Spleen (tissue), 11 donors: ENCODE results near the gene DENND1A. TPM values are rescaled to one million over a fixed set of nuclear protein-coding genes. Genes with fewer than 3 reads are reported as not detected.

Source experiments
- DNase-seq: peaks from one replicate; pipeline ENCODE4 v3.0.0-alpha.2; 2020
- H3K27ac ChIP-seq, 8 donors: fragments of 200-600 bp; sonication (generic) in 7 of 8; 1 replicate in 4 of 8; 2 replicates in 4 of 8; pipeline versions ENCODE4 v1.5.0 to v1.8.0; 2016 to 2021; ENCODE audit warnings: inconsistent platforms in 4 of 8, mild to moderate bottlenecking in 4 of 8, moderate library complexity in 1 of 8
- H3K27me3 ChIP-seq, 7 donors: fragments of 200-600 bp; sonication (generic) in 6 of 7; replicated peaks in 1 of 7; 1 replicate in 4 of 7; 2 replicates in 3 of 7; pipeline versions ENCODE4 v1.5.0 to v1.8.0; 2016 to 2021; ENCODE audit warnings: inconsistent platforms in 3 of 7, mild to moderate bottlenecking in 1 of 7
- H3K36me3 ChIP-seq, 6 donors: fragments of 200-600 bp; sonication (generic) in 5 of 6; 1 replicate in 4 of 6; 2 replicates in 2 of 6; pipeline versions ENCODE4 v1.5.0 to v1.8.0; 2016 to 2021; ENCODE audit warnings: inconsistent platforms in 2 of 6
- H3K4me1 ChIP-seq, 6 donors: fragments of 200-600 bp; sonication (generic) in 5 of 6; 1 replicate in 3 of 6; 2 replicates in 3 of 6; pipeline versions ENCODE4 v1.5.0 to v1.8.0; 2016 to 2021; ENCODE audit warnings: inconsistent platforms in 3 of 6
- H3K4me3 ChIP-seq, 8 donors: fragments of 200-600 bp; sonication (generic) in 7 of 8; 1 replicate in 4 of 8; 2 replicates in 4 of 8; pipeline versions ENCODE4 v1.5.0 to v1.8.0; 2016 to 2021; ENCODE audit warnings: inconsistent platforms in 4 of 8, mild to moderate bottlenecking in 4 of 8, moderate library complexity in 2 of 8
- H3K9me3 ChIP-seq, 8 donors: fragments of 200-600 bp; sonication (generic) in 7 of 8; 1 replicate in 4 of 8; 2 replicates in 4 of 8; pipeline versions ENCODE4 v1.5.0 to v1.8.0; 2016 to 2021; ENCODE audit warnings: inconsistent platforms in 4 of 8
- CTCF ChIP-seq, 11 experiments: fragments of 200-600 bp in 7 of 11; fragments of 450-650 bp in 4 of 11; sonication (generic) in 4 of 11; IDR thresholded peaks in 8 of 11; conservative IDR thresholded peaks in 3 of 11; 1 replicate in 7 of 11; 2 replicates in 4 of 11; pipeline versions ENCODE4 v1.4.0 to v1.8.0; 2016 to 2021; ENCODE audit warnings: antibody characterized with exemption in 11 of 11, inconsistent platforms in 4 of 11, mild to moderate bottlenecking in 1 of 11
- POLR2A ChIP-seq, 3 donors: fragments of 450-650 bp; IDR thresholded peaks; one replicate each; pipeline ENCODE4 v1.5.1; 2017; ENCODE audit warnings: antibody characterized with exemption in 3 of 3, mild to moderate bottlenecking in 1 of 3
- POLR2AphosphoS5 ChIP-seq, 3 donors: sonication (generic); formaldehyde crosslinking; IDR thresholded peaks; one replicate each; pipeline ENCODE4 v1.5.1; 2017; ENCODE audit warnings: antibody characterized with exemption in 3 of 3
- whole genome bisulfite sequencing, 5 donors: extraction: QIAGEN DNeasy Blood & Tissue Kit in 3 of 5; methylation state at CpG; one replicate each; pipeline versions ENCODE4 v1.1.5 to v1.1.7; 2013 to 2018; 5-methylcytosine and 5-hydroxymethylcytosine counted together
- intact Hi-C: fragments of 100-400 bp; cut with DNase I; formaldehyde crosslinking; loops from one replicate; pipeline ENCODE4 v1.15.0; 2023; ENCODE audit warnings: low total_unique reads
- polyA plus RNA-seq, 3 donors: library from polyadenylated mRNA; stranded (reverse); fragments of 200-250 nt; gene quantifications; one replicate each; pipeline ENCODE4 v1.2.1, GENCODE V29; 2013
- total RNA-seq, 7 donors: library from RNA; depleted of rRNA in 3 of 7; stranded (reverse); fragments of >200 nt in 3 of 7; fragmentation: NEBNext Ultra II Directional in 4 of 7; extraction: Animal tissue kit (Norgen Biotek cat#: 25700) in 4 of 7; gene quantifications; one replicate each; pipeline versions ENCODE4 v1.1.0 to v1.2.1, GENCODE V29; 2016 to 2021
- donor health status: healthy with polysubstance abuse.
- donor health status: DM: no; HTN: no; CAD: no; lungs with moderate emphysema.
- donor health status: DM: no; HTN: no; CAD: no.
- donor health status: Bipolar disorder and iron deficiency.
- donor health status: healthy.
- donor health status: DM: no; HTN: no; CAD: no.
- donor health status: DM: yes; HTN: yes; CAD: no.

The DENND1A gene
- total and polyA plus RNA-seq, 10 donors = 5.4 to 59.3 (median 48.8) TPM

- peaks cover 0 to 21% (median 0%) of the 10 kb centered on the region in 6 donors for H3K36me3 ChIP-seq
- peaks cover 0 to 6% (median 2%) of the 10 kb centered on the region in 6 donors for H3K4me1 ChIP-seq
- no peak for TF ChIP-seq POLR2A (IDR thresholded peaks at IDR 0.05)
- TF ChIP-seq POLR2AphosphoS5 (IDR thresholded peaks at IDR 0.05) = no peak
- no peaks in the 10 kb centered on the region for H3K27me3 ChIP-seq
- H3K27ac ChIP-seq = no peak overlapping the region
- no peak overlapping the region for H3K4me3 ChIP-seq
- intact Hi-C loops = no loop called here
- 96 to 100% (median 98%) methylated on average over 3 of the region's 3 CpGs for WGBS, 5 donors
- no peak for DNase-seq
- H3K9me3 ChIP-seq = peaks cover 0 to 14% (median 11%) of the 10 kb centered on the region in 8 donors
These were observed 404.0 kb downstream of the DENND1A start for GRCh38 chr9:123525957-123526356.

GRCh38 chr9:123525424-123525823 is 404.5 kb downstream of the DENND1A start:
- 87 to 95% (median 92%) methylated on average over 6 of the region's 6 CpGs for WGBS, 5 donors
- intact Hi-C loops = no loop called here

GRCh38 chr9:123524866-123525265 is 405.1 kb downstream of the DENND1A start:
- Histone ChIP-seq H3K27me3 (no peaks in the 10 kb centered on the region), H3K36me3 (peaks cover 0 to 21% (median 0%) of the 10 kb centered on the region in 6 donors), H3K9me3 (peaks cover 0 to 4% (median under 1%) of the 10 kb centered on the region in 8 donors), H3K4me3 (no peak overlapping the region), H3K4me1 (peaks cover 0 to 6% (median 2%) of the 10 kb centered on the region in 6 donors), H3K27ac (no peak overlapping the region)
- no peak for DNase-seq
- intact Hi-C loops = no loop called here
- TF ChIP-seq CTCF (IDR thresholded peaks at IDR 0.05 in 8 of 11, conservative IDR thresholded peaks at IDR 0.05 in 3 of 11) (no peak), POLR2AphosphoS5 (IDR thresholded peaks at IDR 0.05) (no peak), POLR2A (IDR thresholded peaks at IDR 0.05) (no peak)
- 89 to 96% (median 94%) methylated on average over 6 of the region's 6 CpGs for WGBS, 5 donors

More at GRCh38 chr9:123525424-123525823, 404.5 kb downstream of the DENND1A start:
- peaks cover 0 to 9% (median 6%) of the 10 kb centered on the region in 8 donors for H3K9me3 ChIP-seq
- no peak for DNase-seq
- no peak overlapping the region for H3K27ac ChIP-seq
- H3K27me3 ChIP-seq = no peaks in the 10 kb centered on the region
- peaks cover 0 to 21% (median 0%) of the 10 kb centered on the region in 6 donors for H3K36me3 ChIP-seq
- no peak for TF ChIP-seq POLR2A (IDR thresholded peaks at IDR 0.05)
- TF ChIP-seq CTCF (IDR thresholded peaks at IDR 0.05 in 8 of 11, conservative IDR thresholded peaks at IDR 0.05 in 3 of 11) = no peak
- TF ChIP-seq POLR2AphosphoS5 (IDR thresholded peaks at IDR 0.05) = no peak
- H3K4me1 ChIP-seq = peaks cover 0 to 6% (median 2%) of the 10 kb centered on the region in 6 donors
- H3K4me3 ChIP-seq = no peak overlapping the region

GRCh38 chr9:123523845-123524244 is 406.1 kb downstream of the DENND1A start:
- Histone ChIP-seq H3K27me3 (no peaks in the 10 kb centered on the region), H3K36me3 (peaks cover 0 to 17% (median 0%) of the 10 kb centered on the region in 6 donors), H3K4me1 (peaks cover 0 to 6% (median 2%) of the 10 kb centered on the region in 6 donors), H3K27ac (no peak overlapping the region), H3K4me3 (no peak overlapping the region), H3K9me3 (no peaks in the 10 kb centered on the region)
- intact Hi-C loops = no loop called here
- WGBS, 5 donors = 93 to 100% (median 98%) methylated on average over 2 of the region's 2 CpGs
- DNase-seq = no peak
- TF ChIP-seq POLR2A (IDR thresholded peaks at IDR 0.05) (no peak), CTCF (IDR thresholded peaks at IDR 0.05 in 8 of 11, conservative IDR thresholded peaks at IDR 0.05 in 3 of 11) (no peak), POLR2AphosphoS5 (IDR thresholded peaks at IDR 0.05) (no peak)
